T-helper 17 cell (primary cell): ENCODE results near the gene MTHFSD. TPM values are rescaled to one million over a fixed set of nuclear protein-coding genes. Genes with fewer than 3 reads are reported as not detected.
A peak's percentile ranks its signal among the peaks of the same experiment; 100 is the strongest.

ENCODE experiments used
- ATAC-seq: fragments of 150-1000 bp; cut with Tn5 transposase; 2 replicates; pipeline ENCODE4 v1.10.0; 2021; ENCODE audit warnings: mild to moderate bottlenecking, moderate library complexity
- DNase-seq, 3 donors: peaks; one replicate each; pipeline versions ENCODE4 v3.0.0 to v3.0.0-alpha.2; 2020 to 2021
- H3K9me3 ChIP-seq: one replicate; pipeline ENCODE4 v1.7.0; 2013; ENCODE audit warnings: low read length, mild to moderate bottlenecking; ENCODE audit not compliant: control insufficient read depth, poor library complexity, severe bottlenecking
- H3K27ac Mint-ChIP-seq: one replicate; pipeline ENCODE4 v1.8.0; 2022; ENCODE audit warnings: mild to moderate bottlenecking, moderate library complexity, mixed read lengths
- H3K27me3 Mint-ChIP-seq: one replicate; pipeline ENCODE4 v1.8.0; 2022; ENCODE audit warnings: mixed read lengths
- H3K36me3 Mint-ChIP-seq: one replicate; pipeline ENCODE4 v1.8.0; 2022; ENCODE audit warnings: low read depth, mixed read lengths
- H3K4me1 Mint-ChIP-seq: one replicate; pipeline ENCODE4 v1.8.0; 2022; ENCODE audit warnings: mild to moderate bottlenecking, mixed read lengths
- H3K4me3 Mint-ChIP-seq: one replicate; pipeline ENCODE4 v1.8.0; 2022; ENCODE audit warnings: mild to moderate bottlenecking, moderate library complexity, mixed read lengths
- total RNA-seq, 4 donors: library from RNA in 2 of 4; stranded (reverse) in 2 of 4; gene quantifications; one replicate each; pipeline ENCODE4 v1.2.3 and lab custom pipeline; 2022 to 2026

The MTHFSD gene
- total RNA-seq, 2 donors from 2014 or later, result 10.8 to 13.1 TPM

DNA sequence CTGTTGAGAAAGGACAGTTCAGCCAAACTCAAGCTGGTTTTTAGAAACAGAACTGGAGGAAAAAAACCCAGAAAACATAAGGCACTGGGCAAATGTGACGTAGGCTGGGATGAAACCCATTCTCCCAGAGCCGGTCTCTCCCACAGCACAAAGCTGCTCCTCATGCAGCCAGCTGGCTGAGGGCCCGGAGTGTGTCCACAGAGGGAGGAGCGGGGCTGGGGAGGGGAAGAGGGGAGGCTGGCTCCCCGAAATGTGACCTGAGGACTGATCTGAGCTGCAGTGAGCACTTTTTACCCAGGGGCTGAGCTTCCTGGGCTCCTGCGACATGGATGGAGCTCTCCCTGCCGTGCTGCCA is 23.9 kb downstream of the MTHFSD start:
- no peaks in the 10 kb centered on the region for H3K9me3 ChIP-seq
- DNase-seq (no peak), ATAC-seq (no peak)
- H3K27ac Mint-ChIP-seq, result no peak overlapping the region
- H3K4me3 Mint-ChIP-seq, result no peak overlapping the region
- H3K36me3 Mint-ChIP-seq, result no peaks in the 10 kb centered on the region
- H3K27me3 Mint-ChIP-seq, result no peaks in the 10 kb centered on the region
- no peaks in the 10 kb centered on the region for H3K4me1 Mint-ChIP-seq

DNA sequence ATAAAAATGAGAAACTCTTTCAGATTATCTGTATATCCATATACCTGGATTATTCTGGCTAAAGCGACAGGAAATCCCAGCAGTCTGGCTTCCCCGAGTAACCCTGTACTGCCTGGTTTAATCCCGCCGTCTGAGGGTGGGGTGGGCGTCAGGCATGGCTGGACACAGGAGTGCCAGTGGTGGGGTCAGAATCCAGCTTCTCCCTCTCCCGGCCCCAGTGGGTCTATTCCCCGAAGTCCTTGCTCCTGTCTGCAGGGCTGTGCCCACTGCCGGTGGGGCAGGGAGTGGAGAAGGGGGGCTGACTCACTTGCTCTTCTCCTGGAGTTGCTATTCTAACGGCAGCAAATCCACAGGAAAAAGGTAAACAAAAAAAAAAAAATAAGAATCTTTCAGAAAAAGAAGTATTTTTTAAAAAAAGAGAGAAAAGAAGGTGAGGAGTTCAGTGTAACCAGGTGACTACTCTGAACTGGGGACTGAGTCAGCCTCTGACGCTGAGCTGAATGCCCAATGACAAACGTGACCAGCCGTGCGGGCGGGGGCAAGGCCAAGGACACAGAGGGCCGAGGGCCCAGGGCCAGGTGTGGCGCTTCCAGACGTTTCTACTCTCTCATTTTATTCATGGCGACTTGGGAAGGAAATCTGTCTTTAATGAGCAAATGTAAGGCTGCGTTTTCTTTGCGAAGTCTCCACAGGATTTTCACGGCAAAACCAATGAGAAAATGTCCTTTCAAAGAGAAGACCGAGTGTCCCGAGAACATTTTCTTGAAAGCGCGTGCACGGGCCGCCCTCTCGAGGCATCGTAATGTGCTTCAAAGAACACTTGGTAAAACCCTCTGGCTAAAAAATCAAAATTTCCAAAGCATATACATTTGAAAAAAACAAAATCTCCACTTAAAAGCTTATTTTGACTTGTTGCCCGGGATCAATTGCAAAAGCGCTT is 24.5 kb downstream of the MTHFSD start:
- H3K4me3 Mint-ChIP-seq, result no peak overlapping the region
- no peaks in the 10 kb centered on the region for H3K4me1 Mint-ChIP-seq
- no peaks in the 10 kb centered on the region for H3K9me3 ChIP-seq
- no peaks in the 10 kb centered on the region for H3K36me3 Mint-ChIP-seq
- no peak for ATAC-seq
- no peak for DNase-seq
- no peak overlapping the region for H3K27ac Mint-ChIP-seq
- no peaks in the 10 kb centered on the region for H3K27me3 Mint-ChIP-seq

DNA sequence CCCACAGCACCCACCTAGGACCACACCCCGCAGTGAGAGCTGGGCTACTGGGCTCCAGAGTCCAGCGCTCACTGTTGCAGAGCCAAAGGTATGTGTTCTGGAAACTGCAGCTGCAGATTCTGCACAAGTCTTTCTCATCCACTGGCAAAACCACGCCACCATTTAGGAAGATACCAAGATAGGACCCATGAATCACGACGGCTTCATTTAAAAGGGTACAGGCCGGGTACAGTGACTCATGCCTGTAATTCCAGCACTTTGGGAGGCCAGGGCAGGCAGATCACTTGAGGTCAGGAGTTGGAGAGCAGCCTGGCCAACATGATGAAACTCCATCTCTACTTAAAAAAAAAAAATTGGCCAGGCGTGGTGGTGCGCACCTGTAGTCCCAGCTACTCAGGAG is 25.9 kb downstream of the MTHFSD start:
- Mint-ChIP-seq H3K4me1 (no peaks in the 10 kb centered on the region), H3K36me3 (no peaks in the 10 kb centered on the region), H3K27ac (no peak overlapping the region), H3K4me3 (no peak overlapping the region), H3K27me3 (no peaks in the 10 kb centered on the region)
- DNase-seq (no peak), ATAC-seq (no peak)
- no peaks in the 10 kb centered on the region for H3K9me3 ChIP-seq

DNA sequence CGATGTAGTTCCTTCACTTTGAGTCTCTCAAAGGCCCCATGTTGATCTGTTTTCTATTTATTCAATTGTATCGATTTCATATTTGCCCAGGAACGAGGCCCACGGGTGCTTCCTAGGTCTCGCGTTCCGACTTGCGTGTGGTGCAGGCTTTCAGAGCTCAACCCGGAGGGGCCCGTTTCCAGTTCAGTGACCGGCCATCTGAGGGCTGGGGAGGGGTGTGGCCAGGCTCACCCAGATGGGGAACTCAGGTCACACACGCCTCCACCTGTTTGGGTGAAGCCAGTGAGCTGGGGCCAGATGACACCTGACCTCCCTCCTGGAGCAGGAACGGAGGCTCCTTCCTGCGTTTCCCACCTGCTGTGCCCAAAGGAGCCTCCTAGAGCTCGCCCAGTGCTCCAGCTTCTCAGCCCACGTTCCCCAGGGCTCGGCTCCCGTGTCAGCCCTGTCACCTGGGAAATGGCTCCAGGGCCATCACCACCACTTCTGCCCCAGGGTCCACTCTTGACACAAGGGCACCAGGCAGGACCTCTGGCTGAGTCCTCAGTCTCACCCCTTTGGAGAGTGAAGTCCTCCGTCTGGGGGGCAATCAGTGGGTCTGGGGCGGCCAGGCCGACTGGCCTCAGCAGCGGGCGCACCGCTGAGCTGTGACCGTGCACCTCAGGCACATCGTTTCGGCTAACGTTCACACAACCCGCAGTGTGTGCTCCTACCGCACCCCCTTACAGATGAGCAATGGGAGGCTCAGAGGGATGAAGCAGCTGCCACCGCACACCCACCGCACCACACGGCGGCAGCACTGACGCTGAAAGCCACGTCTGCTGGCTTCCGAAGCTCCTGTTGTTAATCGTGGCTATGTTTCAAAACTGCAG is 26.7 kb downstream of the MTHFSD start:
- H3K4me3 Mint-ChIP-seq, result no peak overlapping the region

DNA sequence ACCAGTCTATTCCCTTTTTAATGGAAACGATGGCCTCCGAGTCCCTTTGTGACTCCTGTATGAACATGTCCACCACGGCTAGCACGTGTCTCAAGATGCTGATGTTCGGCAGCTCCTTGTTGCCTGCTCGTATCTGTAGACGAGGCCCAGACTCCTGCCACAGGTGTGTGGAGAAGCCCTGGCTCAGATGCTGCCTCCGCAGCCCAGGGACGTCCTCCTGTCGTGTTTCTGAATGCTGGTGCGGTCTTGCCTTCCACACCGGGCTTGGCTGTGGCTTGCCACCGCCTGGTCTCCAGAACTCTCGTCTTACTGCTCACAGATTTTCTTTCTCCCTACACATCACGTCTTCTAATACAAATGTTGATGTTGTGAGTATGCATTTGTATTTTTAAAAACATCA is 27.7 kb downstream of the MTHFSD start:
- no peak overlapping the region for H3K4me3 Mint-ChIP-seq
- no peak for ATAC-seq
- no peak overlapping the region for H3K27ac Mint-ChIP-seq
- H3K4me1 Mint-ChIP-seq, result no peaks in the 10 kb centered on the region
- H3K27me3 Mint-ChIP-seq, result peaks cover 6% of the 10 kb centered on the region
- H3K9me3 ChIP-seq, result no peaks in the 10 kb centered on the region
- no peak for DNase-seq
- H3K36me3 Mint-ChIP-seq, result no peaks in the 10 kb centered on the region

More for the DNA sequence above, 26.7 kb downstream of the MTHFSD start:
- Mint-ChIP-seq H3K27ac (no peak overlapping the region), H3K4me1 (no peaks in the 10 kb centered on the region), H3K27me3 (no peaks in the 10 kb centered on the region), H3K36me3 (no peaks in the 10 kb centered on the region)
- ATAC-seq (no peak), DNase-seq (no peak)
- no peaks in the 10 kb centered on the region for H3K9me3 ChIP-seq

DNA sequence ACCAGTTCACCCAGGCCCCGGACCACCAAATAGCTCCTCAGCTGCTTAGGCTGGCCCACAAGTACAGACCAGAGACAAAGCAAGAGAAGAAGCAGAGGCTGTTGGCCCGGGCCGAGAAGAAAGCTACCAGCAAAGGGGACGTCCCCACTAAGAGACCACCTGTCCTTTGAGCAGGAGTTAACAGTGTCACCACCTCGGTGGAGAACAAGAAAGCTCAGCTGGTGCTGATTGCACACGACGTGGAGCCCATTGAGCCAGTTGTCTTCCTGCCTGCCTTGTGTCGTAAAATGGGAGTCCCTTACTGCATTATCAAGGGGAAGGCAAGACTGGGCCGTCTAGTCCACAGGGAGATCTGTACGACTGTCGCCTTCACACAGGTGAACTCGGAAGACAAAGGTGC is 29.3 kb downstream of the MTHFSD start:
- Mint-ChIP-seq H3K27ac (no peak overlapping the region), H3K4me1 (no peaks in the 10 kb centered on the region), H3K36me3 (no peaks in the 10 kb centered on the region), H3K4me3 (no peak overlapping the region), H3K27me3 (peaks cover 18% of the 10 kb centered on the region)
- no peak for DNase-seq
- no peak for ATAC-seq
- no peaks in the 10 kb centered on the region for H3K9me3 ChIP-seq

DNA sequence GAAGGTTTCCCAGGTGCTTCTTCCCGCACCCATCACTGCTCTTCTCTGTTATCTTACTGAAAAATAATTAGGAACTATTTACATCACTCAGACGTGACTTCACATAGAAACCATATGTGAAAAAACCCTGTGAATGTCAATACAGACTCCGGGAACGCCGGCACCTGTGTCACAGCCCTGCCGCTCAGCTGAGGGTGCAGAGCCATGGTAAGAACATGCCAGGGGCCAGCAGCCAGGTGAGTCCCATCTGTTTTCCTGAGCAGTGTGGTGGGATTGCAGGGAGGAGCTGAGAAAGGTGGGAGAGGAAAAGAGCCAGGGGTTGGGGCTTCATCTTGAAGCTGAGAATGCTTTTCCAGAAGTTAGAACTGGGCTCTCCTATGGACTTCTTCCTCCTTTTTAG is 31.0 kb downstream of the MTHFSD start:
- Mint-ChIP-seq H3K36me3 (no peaks in the 10 kb centered on the region), H3K4me1 (peaks cover 4% of the 10 kb centered on the region), H3K4me3 (no peak overlapping the region), H3K27me3 (peaks cover 35% of the 10 kb centered on the region), H3K27ac (no peak overlapping the region)
- DNase-seq, result no peak
- H3K9me3 ChIP-seq, result no peaks in the 10 kb centered on the region
- ATAC-seq, result no peak

DNA sequence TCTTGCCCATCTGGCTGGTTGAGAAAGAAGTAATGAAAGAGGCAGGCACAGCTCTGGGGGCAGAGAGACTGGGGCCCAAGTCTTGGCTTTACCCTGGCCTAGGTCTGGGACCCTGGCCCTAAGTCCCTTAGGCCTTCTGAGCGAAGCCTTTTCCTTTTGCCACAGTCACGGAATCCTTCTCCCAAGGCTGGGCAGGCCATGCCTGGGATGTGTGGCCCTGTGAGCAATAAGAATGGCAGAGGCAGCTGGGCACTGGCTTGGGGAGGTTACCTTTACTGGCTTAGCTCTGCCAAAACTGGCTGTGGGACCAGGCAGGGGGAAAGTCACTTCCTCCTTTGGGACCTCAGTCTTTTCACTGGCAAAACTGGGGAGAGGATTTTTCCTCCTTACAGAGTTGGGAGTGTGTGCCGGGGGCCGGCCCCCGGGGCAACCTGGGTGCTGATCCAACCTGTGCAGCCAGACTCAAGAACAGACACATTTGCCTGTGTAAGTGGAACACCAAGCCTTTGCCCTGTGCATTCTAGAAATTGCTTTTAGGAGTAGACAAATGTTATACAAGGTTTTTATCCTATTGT is 31.8 kb downstream of the MTHFSD start:
- no peak for DNase-seq
- Mint-ChIP-seq H3K4me3 (no peak overlapping the region), H3K27me3 (peaks cover 43% of the 10 kb centered on the region), H3K4me1 (peaks cover 4% of the 10 kb centered on the region), H3K27ac (no peak overlapping the region), H3K36me3 (no peaks in the 10 kb centered on the region)
- H3K9me3 ChIP-seq, result no peaks in the 10 kb centered on the region
- ATAC-seq, result no peak

DNA sequence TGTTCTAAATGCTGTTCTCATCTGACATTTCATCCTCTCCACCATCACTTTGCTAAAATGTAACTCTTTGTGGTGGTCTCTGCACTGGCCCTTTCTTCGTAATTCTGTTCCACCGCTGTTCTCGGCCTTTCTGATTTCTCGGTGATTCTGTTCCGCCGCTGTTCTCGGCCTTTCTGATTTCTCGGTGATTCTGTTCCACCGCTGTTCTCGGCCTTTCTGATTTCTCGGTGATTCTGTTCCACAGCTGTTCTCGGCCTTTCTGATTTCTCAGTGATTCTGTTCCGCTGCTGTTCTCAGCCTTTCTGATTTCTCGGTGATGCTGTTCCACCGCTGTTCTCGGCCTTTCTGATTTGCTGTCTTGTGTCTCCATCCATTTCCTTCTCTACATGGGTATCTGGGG is 32.4 kb downstream of the MTHFSD start:
- no peak for DNase-seq
- Mint-ChIP-seq H3K4me3 (no peak overlapping the region), H3K27me3 (peaks cover 49% of the 10 kb centered on the region), H3K4me1 (peaks cover 4% of the 10 kb centered on the region), H3K27ac (no peak overlapping the region), H3K36me3 (no peaks in the 10 kb centered on the region)
- no peaks in the 10 kb centered on the region for H3K9me3 ChIP-seq
- no peak for ATAC-seq

DNA sequence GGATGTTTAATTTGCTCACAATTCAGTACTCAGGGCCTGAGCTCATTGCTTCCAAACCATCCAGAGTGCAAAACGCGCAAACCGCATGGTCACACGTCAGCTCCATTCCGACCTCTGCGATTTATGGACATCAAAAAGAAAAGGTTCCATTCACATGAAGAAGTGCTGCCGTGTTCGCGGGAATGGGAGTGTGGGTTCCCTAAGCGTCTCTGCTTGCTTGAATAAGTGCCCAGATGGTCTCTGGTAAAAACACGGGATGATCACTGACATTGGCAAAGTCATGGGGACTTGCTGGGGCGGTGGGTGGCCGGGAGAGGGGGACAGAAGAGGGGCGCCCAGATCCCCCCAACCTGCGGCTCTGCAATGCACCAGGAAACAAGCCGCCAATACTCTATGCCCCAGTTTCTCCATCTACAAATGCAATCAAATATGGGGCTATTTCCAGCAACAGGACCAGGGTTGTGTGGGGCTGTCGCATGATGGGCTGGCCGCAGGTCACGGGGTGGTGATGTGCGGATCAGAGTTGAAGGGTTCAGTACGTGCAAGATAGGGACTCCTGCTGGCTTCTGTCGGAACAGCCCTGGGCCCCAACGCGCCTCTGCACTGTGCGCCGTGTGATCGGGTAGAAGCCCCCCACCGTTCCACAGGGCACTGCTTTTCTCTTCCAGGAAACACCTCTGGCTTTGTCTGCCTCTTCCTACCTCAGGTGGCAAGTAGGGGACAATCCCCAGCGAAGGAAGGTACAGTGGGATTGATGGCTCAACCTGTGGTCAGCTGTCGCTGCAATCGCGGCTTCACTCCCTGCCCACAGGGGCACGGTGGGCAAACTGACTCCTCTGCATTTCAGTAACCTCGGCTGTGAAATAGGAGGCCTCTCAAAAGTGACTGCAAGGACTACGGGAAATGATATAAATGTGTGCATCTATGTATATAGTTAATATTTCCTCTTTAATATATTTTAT is 33.5 kb downstream of the MTHFSD start:
- H3K27ac Mint-ChIP-seq, result no peak overlapping the region

DNA sequence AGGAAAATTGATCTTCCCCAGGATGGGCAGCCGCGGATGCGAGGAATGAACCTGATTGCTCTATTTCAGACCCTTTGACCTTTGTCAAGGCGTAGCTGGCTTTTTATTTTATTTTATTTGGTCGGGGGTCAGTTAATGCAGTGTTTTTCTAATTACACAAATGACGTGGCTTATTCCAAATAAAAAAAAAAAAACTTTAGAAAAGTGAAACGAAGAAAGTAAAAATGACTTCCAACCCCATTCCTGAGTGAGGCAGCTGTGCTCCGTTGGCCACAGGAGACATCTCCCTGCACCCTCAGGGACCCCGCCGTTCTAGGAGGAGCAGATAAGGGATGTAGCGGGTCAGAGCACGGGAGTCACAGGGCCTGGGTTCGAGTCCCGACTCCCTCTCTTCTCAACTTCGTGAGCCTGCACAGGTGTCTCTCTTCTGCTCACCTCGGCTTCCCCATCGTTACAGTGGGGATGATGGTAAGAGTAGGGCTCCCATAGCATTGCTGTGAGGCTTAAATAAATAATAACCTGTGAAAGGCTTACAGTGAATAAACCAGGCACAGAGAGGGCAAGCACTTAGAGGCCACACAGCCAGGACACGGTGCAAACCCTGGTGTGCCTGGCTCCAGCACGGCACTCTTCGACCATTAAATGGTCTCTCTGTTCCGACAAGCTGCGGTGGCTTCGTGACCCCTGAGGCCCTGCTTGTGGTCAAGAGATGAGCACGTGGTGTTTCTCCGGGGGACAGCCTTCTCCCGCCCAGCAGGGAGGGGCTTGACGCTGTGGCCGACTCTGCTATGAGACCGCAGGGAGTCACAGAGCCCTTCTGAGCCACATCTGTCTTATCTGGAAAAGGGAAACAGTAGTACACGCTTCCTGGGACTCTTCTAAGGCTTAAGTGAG is 34.5 kb downstream of the MTHFSD start:
- no peaks in the 10 kb centered on the region for H3K9me3 ChIP-seq
- Mint-ChIP-seq H3K27ac (peak overlapping the region; percentile 8), H3K4me1 (peaks cover 4% of the 10 kb centered on the region), H3K36me3 (no peaks in the 10 kb centered on the region), H3K4me3 (peak overlapping the region; percentile 73), H3K27me3 (peaks cover 70% of the 10 kb centered on the region)
- ATAC-seq, result no peak
- DNase-seq, result no peak

More for the DNA sequence above, 33.5 kb downstream of the MTHFSD start:
- H3K36me3 Mint-ChIP-seq, result no peaks in the 10 kb centered on the region
- DNase-seq, result no peak
- H3K27me3 Mint-ChIP-seq, result peaks cover 60% of the 10 kb centered on the region
- H3K4me1 Mint-ChIP-seq, result peaks cover 4% of the 10 kb centered on the region
- H3K4me3 Mint-ChIP-seq, result no peak overlapping the region
- H3K9me3 ChIP-seq, result no peaks in the 10 kb centered on the region
- no peak for ATAC-seq
